Measurements from ENCODE around the gene PBX1. TPM values are rescaled to one million over a fixed set of nuclear protein-coding genes. Genes with fewer than 3 reads are reported as not detected.
A peak's percentile ranks its signal among the peaks of the same experiment; 100 is the strongest.

The PBX1 gene
- total RNA-seq, 1 experiment from 2014 or later: 11.1 TPM

DNA sequence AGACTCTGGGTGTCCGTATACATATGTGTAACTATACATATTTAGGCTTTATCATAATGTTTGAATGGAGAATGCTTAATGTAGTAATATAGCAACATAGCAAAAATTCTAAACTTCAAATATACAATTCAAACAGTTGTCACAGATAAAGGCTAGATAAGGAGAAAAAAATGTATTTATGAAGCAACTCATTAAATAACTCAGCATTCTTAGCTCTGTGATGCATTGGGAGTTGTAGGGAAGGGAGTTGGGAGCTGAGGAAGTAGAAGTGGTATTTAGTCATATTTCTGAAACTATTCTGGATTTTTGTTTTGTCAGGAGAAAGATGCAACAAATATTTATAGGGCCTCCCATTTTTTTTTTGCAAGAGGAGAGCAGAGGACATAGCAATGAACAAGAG, 197.8 kb downstream of the PBX1 start:
- DNase-seq (ENCODE audit: low spot score): no peak

DNA sequence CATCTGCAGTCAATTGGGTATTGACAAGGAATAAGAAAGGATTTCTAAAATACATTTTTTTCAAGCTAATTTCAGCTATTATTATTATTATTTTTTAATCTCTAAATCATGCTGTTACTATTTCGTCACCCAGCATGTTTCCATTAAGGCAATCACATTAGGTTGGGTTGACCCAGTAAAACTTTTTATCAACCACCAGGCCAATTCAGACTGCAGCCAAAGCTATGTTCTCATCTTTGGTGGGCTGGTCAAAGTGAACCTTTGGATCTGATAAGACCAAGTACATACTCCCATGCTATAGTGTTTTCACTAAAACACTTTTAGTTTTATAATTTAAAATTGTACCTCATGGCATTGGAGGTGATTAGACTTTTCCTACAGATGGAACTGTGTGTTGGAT, 198.6 kb downstream of the PBX1 start:
- no peak for DNase-seq (ENCODE audit: low spot score)

DNA sequence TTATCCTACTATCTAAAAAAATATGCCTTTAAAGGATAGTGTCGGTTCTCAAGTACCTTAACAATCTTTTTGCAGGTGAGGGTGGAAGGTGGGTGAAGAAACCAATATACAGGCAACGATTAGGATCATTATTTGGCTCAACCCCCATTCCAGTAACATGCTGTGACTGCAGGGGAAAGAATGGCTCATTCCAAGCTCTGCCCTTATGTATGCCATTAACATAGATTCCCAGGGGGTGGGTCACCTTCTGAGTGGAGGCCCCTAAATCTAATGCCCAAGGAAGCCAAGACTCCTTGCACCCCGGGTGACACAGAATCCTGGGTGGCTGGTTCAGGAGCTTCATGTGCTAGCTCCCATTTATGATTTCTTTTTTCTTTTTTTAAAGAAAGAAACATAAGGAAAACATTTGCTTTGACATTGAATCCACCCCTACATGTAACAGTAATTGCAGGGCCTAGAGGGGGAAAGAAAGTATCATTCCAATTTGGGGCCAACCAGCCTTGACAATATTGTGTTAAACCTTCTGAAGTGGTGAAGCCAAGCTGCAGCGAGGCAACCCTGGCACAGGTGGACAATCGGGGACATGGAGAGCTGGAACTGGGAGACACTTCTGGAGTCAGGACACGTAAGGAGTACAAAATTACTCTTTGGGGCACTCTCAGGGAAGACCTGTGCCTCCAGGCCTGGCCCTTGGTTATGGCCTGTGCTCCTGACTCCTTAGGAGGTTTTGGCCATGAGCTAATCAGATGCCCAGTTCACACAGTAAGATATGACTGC, 200.3 kb downstream of the PBX1 start:
- DNase-seq (ENCODE audit: low spot score): no peak

DNA sequence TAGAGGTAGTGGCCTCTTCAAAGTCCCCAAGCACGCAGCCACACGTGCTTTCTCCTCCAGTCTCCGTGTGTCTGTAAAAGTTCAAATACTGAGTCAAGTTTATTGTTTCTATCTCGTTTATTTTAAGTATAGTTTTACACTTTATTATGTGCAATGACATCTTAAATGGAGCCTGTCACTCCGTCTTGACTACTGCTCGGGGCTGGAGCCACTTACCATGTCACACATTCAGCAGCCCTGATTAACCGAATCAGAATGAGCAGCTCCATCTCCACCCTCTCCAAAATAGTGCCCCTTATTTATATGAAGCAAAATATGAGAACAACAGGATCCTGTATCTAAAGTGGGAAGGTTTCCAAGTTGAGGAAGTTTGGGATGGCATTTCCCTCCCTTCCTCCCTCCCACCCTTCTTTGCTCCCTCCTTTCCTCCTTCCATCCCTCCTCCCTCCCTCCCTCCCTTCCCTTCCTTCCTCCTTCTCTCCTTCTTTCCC, 201.0 kb downstream of the PBX1 start:
- no peak for DNase-seq (ENCODE audit: low spot score)

DNA sequence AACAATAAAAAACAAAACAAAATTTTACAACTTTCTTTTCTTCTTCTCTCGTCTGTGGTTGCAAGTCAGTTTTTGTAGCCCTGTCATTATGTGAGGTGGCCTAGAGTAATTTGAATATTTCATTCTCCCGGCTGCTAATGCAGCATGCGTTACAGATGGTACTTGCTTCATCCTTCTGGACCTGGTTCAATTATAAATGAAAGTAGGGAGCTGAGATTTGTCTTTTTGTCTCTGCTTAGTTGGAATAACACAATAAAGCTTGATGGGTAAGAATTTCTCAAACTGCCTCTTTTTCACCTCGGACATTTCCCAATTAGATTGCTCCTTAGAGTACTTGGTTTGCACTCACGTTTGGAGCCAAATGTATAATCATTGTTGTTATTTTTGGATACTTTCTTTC, 201.6 kb downstream of the PBX1 start:
- no peak for DNase-seq (ENCODE audit: low spot score)

DNA sequence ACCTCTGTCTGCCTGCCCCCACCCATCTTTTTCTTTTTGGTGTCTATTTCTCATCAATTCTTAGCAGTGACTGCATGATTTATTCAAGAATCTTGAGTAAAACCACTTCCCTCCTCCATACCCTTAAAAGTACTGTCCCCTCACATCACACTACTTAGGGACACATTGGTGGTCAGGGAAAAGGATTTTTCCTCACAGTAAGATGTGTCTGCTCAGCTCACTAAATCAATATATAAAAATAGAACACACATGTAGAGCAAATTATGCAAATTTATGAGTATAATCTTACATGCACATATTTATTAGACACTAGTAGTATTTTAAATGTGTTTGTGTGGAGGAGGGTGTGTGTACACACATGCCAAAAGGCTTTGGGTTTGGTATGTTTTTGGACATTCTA, 202.0 kb downstream of the PBX1 start:
- no peak for DNase-seq (ENCODE audit: low spot score)

DNA sequence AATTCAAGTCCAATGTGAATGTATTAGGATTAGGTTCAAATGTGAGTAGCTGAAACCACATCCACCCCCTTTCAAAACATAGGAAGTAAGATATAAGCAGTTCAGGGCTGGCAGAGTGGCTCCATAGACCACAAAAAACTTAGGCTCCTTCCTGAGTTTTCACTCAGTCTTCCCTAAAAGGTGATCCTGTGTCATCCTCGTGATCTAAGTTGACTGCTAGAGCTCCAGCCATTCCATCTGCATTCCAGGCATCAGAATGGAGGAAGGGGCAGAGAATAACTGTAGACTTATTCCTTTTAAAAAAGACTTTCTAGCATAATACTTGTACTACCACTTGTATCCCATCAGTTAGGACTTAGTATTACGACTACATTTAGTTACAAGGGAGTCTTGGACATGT, 204.1 kb downstream of the PBX1 start:
- no peak for DNase-seq (ENCODE audit: low spot score)

DNA sequence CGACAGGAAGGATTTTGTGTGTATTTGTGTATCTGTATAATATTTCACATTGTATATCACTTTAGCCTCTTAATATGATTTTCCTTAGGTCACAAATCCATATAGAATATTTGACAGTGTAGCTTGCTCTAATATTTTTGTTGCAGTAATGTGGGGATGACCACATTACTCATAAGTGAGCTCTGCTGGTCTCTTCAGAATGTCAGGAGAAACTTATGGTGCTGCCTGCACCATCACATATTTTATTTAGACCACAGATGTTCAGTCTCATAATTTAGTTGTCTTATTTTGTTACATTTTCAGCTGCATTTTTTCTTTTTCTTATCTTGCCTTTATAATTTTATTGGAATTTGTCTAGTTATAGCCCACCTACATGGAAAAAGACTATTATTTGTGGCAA, 205.3 kb downstream of the PBX1 start:
- DNase-seq (ENCODE audit: low spot score): no peak

DNA sequence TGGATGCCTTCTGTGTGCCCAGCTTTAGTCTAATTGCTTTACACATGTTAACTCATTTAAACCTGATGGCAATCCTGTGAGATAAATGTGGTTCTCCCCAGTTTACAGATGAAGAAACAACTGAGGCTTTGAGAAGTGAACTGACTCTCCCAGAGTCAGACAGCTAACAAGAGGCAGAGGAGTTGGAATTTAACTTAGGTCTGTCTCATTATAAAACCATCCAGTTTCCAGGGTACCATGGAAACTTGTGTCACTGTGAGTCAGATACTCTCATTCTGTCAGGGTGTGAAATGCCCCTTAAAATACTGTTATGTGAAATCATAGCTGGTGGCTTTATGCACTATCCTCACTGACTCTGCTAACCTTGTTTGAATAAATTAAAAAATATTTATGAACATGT, 206.6 kb downstream of the PBX1 start:
- no peak for DNase-seq (ENCODE audit: low spot score)

DNA sequence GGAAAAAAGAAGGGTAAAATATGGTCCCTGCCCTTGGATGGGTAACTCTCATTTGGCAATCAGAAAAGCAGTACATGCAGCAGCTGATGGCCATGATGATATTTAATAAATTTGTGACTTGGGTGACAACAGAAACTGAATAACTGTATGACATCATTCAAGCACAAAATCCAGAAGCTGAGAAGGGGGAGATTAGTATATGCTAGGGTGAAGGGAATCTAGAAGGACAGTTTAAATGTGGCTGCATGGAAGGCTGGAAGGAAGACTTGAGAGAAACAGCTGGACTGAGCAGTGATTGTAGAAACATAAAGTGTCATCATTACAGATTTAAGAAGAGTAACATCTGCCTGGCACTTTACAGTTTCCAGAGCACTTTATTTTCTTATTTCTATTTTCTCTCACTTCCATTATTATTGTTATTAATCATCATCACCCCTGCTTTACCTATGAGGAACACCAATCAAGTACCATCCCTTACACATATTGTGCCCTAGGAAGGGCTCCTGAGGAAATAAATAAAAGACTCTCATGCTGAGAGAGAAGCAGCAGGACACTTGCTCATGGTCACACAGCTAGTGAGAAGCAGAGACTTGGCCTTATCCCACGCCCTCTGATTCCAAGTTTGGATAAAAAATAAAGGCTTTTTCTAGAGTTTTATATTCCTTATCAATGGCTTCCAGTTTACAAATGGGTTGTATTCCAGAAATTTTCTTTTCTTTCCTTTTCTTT, 207.2 kb downstream of the PBX1 start:
- no peak for DNase-seq (ENCODE audit: low spot score)

DNA sequence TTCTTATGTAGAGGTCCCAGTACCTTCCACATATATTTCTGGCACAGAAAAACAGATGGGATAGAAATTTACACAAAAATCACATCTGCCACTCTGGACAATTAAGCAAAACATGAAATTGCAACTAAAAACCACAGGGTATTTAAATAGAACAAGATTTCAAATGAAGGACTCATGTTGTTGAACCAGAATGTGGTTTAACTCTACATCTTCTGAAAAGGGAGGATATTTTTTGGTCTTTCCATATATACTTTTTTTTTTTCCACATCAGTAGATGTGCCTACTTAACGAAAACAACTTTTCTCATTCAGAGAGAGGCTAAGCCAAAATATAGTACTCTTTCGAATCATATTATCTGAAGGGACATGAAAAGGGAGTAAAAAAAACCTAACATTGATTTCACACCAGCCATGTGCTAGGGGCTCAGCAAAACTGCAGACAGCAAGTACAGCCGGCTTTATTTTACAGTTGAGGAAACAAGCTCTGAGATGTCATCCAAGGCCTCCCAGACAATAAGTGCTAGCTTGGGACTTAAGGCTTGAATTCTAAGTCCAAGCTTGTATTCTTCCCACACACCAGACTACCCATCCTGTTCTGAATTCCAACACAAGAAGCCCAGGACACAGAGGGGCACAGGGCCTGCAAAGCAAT, 208.9 kb downstream of the PBX1 start:
- DNase-seq (ENCODE audit: low spot score): no peak

DNA sequence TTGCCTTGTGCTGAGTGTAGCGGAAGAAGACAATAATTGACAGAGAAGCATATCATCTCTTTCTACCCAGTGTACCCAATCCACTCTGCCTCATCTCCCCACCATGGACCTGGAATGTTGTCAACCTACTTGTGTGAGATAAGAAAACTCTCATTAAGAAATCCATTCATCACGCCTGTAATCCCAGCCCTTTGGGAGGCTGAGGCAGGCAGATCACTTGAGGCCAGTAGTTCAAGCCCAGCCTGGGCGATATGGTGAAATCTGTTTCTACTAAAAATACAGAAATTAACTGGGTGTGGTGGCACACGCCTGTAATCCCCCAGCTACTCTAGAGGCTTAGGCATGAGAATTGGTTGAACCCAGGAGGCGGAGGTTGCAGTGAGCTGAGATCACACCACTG, 209.6 kb downstream of the PBX1 start:
- no peak for DNase-seq (ENCODE audit: low spot score)

DNA sequence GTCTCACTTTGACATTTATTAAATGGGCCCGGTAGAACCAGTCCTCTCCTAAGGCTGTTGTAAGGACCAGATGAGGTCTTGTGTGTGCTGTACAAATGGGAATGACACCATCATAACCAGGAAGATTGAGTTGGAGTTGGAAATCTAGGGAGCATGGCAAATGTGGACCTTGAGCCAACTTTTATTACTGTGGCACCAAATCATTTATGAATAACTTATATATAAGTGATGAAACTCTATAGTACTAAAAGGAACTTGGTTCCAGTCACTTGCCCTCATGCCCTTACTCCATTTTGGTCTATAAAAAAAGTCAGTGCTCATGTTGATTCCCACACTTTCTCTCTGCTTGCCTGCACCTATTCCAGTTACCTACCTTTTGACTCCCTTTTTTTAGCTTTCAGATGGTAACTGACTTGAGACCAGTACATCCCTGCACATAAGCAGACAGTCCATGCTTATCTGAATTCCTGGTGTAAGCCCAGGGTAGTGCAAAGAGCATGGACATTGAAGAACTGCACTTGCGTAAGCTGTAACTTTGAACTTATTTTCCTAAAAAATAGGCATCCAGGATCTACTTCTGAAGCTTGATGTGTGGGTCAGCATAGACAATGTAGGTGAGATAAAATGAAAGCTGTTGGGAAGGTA, 210.6 kb downstream of the PBX1 start:
- no peak for DNase-seq (ENCODE audit: low spot score)

DNA sequence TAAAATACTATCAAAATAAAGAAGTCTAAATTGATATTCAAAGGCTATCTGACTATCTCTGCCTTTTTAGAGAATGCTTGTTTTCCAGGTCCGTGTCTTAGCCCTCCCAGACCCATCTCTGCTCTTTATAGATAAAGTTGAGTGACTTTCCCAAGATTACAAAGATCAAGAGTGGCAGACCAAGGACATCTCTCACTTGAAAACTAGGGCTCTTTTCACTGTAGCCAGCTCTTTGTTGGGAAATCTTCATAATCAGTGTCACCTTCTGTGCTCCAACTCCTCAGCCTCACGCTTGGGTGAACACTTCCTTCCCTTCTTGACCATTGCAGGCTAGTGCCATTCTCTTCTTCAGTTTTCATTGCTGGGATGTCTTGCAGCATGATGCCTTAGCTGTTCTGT, 211.1 kb downstream of the PBX1 start:
- no peak for DNase-seq (ENCODE audit: low spot score)

DNA sequence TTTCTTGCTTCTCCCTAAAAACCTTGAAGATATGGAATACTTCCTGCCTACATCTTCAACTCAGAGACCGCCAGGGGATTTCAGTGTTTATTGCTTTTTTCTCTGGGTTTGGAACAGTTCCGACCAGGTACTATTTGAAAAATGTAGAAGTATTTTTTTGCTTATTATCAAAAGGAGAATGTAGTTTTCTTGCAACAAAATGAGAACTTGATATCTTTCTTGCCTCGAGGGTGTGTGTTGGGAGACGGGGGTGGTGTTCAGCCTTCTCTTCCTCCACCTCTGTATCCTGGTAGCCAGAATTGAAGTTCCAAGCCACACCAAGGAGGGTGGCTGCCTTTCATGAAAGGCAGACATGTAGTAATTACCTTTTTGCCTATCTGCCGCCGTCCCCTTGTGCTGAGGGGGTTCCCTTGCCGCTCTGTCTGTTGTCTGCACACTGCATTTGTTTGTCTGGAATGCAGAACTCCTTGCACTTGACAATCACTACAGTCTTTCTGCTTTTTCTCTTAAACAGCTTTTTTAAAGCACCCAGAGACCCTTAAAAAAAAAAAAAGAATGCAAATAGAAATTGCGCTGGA, 212.1 kb downstream of the PBX1 start:
- DNase-seq (ENCODE audit: low spot score): no peak

DNA sequence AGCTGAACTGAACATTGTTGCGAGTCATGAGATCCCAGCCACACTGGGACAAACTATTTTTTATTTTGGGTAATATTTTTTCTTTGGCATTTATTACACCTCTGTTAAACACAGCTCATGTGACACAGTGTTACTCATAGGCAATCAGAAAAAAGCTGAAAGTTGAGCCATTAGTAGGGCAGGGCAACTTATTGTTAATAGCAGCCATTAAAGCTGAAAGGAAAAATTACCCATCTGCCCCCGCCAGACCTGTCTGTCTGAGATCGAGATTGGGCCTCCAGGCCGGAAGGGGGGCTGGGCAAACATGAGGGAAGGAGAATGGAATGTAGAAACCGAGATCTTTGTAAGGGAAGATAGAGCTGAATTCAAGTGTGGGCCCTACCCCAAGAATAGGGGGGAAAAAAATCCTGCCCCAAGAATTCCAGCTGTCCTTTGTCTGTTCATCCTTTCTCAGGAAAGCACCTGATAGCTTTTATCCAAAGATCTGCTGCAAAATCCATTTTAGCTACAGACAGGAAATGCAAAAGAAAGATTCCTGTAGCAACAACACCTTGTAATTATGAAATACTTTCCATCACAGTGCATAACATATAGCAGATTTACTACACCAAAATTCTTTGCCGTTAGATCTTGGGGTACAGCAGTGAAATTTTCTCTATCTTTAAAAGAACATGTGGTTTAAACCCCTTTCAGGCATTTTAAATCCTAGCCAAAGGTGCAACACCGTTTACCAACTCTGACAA, 212.8 kb downstream of the PBX1 start:
- peak; percentile 12 for DNase-seq (ENCODE audit: low spot score)

DNA sequence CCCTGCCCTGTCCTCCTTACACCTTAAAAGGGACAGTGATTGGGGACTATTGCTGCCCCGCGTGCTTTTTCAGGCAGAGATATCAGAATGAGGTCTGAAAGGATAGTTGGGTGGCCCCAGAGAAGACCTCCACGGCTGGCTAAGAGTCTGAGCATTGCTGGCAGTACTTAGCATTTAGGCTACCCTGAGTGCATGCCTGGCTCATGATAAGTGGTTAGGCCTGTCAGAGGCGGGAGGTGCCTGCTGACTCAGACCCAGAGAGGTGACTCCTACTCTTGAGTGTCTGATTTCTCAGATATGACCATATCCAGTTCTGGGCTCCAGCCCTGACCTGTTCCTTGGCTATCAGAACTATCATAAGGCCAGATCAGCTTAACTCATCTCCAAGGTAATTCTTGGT, 213.7 kb downstream of the PBX1 start:
- DNase-seq (ENCODE audit: low spot score): peak; percentile 65

DNA sequence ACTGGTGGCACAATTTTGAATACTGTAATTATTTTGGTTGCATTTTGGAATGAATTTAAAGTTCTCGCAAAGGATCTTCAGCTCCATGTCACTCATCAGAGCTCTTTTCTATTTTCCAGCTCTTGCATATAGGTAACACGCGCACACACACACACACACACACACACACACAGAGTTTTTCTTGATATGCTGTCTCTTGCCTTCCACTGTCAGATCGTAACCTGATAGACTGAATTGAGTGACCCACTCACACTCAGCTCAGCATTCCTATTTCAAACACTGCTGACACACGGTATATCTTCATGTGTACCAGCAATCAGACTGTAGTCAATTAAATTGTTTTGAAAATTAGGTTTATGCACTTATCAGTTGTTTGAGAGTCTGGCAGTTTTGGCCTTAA, 214.1 kb downstream of the PBX1 start:
- no peak for DNase-seq (ENCODE audit: low spot score)

DNA sequence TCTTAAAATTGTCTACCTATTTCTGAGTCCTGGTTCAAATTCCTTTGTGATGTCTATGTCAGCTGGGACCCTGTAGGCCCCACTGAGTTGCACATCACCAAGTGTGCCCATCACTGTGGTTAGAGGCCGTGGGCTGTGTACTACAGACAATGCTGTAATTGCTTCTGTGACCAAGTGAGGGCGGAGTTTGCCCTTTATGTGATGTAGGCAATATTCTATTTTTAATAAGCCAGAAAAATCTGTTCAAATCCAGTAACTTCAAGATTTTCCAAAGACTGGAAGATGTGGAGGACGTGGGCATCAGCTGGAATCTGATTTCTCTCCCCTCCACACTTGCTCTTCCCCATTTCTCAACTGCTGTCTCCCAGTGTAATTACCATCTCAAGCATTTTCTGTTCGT, 215.4 kb downstream of the PBX1 start:
- no peak for DNase-seq (ENCODE audit: low spot score)

DNA sequence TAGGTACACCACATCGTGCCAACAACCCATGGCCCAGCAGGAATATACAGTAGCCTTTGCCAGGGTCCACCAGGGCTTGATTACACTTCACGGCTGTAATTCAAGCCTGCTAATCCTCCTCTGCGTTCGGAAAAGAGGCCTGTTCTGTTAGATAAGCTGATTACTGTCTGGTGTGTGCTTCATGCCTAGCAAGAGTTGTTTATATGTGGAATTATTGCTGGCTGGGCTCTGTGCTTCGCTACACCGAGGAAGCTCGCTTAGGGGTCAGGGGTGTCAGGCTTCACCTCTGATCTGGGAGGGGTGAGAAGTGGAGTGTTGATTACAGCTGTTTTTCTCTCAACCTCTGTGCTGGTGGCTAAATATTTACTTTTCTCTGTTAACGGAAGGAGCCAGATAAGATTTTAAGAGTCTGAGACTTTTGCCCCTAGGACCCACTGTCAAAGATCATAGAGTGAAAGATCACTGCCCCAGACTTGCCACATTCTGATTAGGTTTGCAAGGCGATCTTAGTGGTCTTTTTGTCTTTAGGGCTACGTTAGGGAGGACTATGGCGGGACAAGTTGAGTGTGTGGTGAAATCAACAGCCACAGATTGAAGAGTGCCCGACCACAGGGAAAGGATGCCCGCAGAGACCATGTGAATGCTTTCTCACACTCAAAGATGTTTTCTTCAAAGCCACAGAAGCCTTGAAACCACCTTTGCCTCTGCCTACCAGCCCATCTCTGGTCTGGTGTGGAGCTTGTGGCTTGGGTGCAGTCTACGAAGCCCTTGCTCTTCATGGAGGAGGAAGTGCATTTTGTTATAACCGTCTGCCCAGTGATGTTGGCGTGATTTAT, 216.1 kb downstream of the PBX1 start:
- DNase-seq (ENCODE audit: low spot score): no peak

Measured in HT-29 (cell line).